HTERT RPE-1 (cell line): Measurements from ENCODE around the gene PBRM1.

Source experiments
- in situ Hi-C: fragments of 300-500 bp; cut with MboI; formaldehyde crosslinking; loops from 4 replicates; pipeline ENCODE4 v1.14.3; 2020; ENCODE audit warnings: low sequenced_read_pairs

The PBRM1 gene

DNA sequence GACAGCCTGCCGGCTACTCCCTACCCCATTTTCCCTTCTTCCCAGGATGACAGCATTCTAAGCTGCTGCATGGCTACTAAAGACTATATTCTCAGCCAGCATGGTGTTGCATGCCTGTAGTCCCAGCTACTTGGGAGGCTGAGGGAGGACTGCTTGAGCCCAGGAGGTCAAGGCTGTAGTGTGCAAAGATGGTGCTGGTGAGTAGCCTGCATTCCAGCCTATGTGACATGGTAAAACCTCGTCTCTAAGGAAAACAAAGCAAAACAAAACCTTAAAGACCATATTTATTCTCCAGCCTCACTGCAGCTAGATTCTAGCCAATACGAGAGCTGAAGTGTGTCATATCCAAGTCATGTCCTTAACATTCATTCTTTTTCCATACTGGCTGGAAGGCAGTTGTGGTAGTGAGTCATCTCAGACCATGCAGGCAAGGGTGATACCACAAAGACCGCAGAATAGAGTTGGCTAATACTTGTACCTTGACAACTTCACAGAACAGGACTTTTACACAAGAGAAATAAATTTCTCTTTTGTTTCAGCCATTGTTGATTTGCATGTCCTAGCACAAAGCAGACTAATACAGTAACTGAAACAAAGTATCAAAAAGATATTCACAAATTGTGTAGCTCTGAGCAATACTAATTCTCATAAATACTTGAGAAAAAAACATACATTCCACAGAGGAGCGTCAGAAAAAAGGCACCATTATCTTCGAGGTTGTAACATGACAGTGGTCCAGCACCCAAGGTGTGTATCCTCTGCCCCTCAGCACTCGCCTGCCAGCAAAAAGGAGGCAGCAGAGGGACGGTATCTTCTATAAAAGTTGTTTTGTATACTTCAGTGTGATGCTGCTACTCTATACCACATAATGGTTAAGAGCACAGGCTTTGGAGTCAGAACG, 14.8 kb downstream of the PBRM1 start:
- in situ Hi-C loops: no loop called here

DNA sequence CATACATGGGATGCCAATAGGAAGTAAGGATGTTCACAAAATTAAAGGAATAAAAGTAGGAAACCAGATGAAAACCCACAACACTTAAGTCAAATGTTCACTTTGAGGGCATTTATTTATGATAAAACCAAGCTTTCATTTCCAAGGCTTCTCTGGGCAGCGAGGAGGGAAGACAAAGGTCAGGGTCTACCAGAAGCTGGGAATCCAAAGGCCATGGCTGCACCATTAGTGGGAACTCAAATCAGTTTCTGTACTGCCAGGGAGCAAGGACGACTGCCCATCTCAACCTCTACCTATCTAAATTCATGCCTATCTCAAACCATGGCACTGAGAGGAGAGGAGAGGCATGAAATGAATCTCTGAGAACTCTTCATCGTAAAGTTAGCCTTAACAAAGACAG, 22.6 kb downstream of the PBRM1 start:
- in situ Hi-C loops: no loop called here

DNA sequence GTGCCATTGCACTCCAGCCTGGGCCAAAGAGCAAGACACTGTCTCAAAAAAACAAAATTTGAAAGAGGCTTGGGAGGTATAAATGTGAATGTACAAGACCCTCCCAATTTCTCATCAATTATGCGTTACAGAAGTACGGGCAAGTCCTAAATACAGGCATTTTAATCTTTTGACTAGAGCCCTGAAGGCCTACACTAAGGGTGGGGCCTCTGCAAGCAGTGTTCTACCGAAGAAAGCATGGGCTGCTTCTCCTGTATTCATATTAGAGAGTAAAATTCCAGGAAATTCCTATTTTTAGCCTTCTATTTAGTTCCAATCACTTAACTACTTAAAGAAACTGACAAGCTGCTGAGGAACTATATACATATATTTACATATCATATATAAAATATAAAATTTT, 25.7 kb downstream of the PBRM1 start:
- in situ Hi-C loops: no loop called here

DNA sequence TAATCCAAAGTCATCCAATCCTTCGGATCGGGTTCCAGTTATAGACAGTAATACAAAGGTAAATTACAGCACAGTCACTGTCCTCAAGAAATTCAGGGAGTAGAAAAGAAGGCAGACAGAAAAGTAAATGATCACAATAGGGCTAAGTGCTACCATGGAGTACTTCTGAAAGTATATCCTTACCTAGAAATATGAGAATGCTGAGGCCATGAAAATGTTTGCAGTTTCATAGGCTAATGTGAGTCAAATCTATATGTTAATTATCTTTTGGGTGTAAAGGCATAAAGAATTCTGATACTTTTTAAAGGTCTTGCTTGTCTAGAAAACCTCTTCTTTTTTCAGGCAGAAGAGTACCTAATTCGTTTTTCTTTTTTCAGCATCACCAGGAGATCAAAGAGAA, 29.8 kb downstream of the PBRM1 start:
- in situ Hi-C loops: no loop called here

DNA sequence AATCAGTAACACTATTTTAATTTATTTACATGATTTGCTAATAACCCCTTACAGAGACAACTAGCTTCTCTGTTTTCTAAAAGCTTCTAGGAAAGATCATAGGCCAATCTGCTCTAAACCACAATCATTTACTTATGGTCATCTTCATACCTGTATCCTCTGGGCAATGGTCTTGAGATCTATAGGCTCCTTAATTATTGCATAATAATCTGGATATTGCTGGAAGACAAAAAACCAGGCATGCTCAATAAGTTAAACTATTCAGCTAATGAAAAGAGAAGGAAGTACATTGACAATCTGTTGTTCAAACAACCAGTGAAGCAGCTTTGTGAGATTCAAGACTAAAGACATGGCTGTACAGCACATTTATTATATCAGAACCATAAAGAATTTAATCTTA, 34.1 kb downstream of the PBRM1 start:
- in situ Hi-C loops: no loop called here

DNA sequence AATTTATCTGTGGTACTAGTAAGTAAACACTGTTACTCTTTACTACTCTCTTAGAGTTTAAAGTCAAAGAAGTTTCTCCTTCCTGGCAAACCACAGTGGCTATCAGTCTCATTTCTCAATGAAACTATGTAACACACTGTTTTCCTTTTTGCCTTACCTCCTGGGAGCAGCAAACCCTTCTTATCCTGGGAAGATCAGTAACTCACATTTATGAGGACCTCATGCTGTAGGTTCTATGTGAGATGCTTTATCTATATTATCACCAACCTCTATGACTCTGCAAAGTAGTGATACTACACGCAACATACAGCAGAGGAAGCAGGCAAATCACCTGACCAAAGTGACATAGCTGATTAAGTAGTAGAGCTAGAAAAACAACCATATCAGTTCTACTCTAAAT, 35.3 kb downstream of the PBRM1 start:
- in situ Hi-C loops: no loop called here

DNA sequence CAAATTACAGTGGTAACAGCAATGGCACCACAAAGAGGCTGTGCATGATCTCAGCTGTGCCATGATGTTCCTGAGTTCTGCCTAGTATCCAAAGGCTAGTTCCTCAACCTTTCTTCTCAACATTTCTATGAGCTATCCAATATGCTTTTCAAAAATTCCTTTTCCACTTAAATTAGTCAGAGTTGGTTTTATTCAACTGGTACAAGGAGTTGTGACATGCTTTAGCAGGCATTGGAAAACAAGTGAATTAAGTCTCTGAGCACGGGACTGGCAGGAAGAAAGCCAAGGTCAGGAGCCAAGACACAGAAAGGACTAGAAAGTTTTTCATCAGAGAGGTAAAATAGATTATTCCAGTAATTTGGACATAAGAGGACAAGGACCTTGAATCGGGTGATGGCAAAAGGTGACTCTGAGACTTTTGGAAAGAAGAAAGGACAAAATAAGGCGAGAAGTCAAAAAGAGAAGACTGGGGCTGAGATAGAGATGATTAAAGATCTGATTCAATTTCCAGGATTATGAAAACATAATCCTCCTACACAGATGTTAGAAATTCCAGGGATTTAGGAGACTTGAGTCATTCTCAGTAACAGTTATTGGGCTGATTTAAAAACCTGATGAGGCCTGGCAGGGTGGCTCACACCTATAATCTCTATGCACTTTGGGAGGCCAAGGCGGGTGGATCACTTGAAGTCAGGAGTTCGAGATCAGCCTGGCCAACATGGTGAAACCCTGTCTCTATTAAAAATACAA, 36.1 kb downstream of the PBRM1 start:
- in situ Hi-C loops: no loop called here

DNA sequence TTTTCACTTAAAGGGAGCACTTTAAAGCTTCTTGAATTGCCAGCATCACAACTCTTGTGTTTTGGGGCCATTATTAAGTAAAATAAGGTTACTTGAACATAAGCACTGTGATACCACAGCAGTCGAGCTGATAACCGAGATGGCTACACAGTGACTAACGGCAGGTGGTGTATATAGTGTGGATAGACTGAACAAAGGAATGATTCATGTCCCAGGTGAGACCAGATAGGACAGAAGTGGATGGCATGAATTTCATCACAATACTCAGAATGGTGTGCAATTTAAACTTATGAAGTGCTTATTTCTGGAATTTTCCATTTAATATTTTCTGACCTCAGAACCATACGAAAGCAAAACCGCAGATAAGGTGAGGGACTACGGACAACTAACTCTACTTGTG, 40.2 kb downstream of the PBRM1 start:
- in situ Hi-C loops: no loop called here

DNA sequence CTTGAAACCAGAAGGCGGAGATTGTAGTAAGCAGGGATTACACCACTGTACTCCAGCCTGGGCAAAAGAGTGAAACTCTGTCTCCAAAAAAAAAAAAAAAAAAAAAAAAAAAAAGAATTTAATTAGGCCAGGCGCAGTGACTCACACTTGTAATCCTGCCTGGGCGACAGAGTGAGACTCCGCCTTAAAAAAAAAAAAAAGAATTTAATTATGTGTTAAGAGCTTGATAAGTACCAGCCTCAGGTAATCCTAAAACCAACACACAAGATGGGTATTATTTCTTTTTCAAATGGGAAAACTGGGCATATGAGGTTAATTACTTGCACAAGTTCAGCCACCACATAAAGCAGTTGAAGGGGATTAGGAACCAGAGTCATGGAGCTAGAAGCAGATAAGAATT, 49.0 kb downstream of the PBRM1 start:
- in situ Hi-C loops: no loop called here

DNA sequence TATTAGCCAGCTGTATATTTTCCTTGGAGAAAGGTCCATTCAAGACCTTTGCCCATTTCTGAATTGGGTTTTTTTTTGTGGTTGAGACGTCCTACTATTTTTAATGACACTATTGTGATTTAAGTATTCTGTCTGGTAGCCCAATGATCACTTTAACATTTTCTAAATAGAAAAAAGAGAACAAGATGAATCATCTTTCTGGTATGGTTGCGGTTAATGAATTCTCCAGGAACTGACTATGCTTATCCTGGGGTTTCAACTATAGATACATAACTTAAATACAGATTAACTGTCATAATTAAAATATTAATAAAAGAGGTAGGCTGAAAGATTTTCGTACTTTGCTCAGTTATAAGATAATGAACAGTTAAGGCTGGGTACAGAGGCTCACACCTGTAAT, 51.9 kb downstream of the PBRM1 start:
- in situ Hi-C loops: no loop called here

DNA sequence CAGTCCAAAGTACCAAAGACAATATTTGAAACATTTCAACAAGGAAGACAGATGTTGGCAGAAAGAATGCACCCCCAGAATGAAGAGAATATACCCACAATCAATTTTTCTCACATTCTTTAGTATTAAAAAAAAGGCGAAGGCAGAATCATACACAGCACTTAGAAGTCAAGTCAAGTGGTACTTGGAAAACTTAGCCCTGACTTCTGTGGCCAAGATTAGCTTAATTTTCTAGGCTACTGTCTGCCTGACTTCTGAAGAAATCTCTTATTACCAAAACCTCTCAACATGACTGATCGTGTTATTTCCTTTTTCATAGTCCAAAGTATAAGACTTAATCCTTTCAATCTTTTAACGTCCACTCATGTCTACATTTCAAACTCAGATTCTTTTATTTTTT, 60.7 kb downstream of the PBRM1 start:
- in situ Hi-C loops: no loop called here

DNA sequence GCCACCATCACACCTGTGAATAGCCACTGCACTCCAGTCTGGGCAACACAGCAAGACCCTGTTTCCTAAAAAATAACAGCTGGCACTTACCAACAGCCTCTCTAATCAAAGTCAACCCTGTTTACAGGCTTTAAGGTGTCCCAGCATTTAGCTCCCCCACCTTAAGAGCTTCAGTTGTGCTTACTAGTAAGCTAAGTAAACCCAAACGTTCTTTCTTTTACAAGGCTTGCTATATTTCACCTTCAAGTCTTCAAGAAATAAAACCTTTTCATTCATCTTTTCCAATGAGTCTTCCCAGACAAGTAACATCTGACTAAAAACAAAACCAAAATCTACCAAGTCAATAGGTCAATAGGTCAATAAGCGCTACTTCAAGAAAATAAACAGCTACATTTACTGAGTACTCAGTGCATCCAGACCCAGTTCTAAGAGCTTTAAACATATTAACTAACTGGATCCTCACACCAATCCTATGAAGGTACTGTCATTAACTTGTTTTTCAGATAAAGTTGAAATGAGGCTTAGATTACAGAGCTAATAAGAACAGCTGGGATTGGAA, 62.4 kb downstream of the PBRM1 start:
- in situ Hi-C loops: no loop called here

DNA sequence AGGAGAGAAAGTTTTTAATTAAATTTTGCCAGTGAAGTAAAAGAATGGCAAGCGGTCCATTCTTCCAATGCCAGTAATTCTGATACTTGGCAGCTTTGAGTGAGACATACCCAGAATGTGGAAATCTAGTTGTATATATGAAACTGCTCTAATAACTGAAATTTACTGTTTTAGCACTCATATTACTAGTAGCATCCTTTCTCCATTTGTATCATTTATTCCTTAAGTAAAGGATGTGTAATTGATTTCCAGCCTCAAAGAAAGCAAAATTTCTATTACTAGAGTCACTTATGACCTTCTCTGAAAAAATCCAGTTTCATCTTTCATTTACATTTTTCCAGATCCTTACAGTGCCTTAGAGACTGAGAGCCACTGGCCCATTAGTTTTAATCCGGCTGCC, 65.1 kb downstream of the PBRM1 start:
- in situ Hi-C loops: no loop called here

DNA sequence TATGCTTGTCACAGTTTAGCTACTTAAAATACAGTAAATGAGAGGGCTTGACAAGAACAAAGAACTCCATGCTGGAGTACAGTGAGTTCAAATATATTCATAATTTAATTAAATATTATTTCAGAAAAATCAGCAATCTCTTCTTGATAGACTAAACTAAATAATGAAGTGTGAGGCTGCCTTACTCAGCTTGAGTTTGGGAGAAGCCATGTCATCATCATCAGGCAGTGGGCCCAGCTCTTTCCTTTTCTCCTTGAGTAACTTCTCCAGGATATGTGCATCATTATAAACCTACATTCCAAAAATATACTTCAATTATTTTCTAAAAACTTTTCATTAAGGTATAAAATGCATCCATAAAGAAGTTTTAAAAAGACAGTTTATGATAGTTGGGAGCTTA, 70.5 kb downstream of the PBRM1 start:
- in situ Hi-C loops: no loop called here

DNA sequence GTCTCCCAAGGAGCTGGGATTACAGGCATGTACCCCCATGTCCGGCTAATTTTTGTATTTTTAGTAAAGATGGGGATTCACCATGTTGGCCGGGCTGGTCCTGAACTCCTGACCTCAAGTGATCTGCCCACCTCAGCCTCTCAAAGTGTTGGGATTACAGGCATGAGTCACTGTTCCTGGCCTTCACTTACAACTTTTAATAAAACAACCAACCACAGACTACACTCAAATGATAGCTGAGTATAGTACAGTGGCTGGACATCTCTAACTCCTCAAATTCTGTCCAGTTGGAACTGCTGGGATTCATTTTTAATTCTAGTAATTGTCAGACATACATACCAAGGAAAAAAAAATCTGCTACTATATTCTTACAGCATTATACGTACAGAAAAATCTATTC, 71.0 kb downstream of the PBRM1 start:
- in situ Hi-C loops: no loop called here

DNA sequence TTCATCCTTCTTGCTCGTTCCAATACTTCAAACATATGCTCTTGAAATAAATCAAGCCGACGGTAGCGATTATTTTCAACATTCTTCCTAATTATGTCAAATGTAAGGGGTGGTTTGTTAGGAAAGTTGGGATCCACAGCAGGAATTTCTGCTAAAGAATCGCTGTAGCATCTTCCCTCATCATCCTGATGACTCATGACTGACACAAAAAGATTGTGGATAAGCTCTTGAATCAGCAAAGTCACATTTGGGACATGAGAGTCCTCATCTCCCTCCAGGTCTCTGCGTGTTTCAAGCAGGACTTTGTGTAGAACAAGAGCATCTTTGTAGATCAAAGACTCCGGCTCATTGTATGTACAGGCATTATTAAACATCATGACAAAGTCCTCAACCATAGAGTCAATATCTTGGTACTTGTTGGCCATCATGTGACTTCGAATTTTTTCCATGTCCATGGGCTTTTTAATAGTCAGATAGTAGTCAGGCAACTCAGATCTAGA, 76.3 kb downstream of the PBRM1 start:
- in situ Hi-C loops: no loop called here

DNA sequence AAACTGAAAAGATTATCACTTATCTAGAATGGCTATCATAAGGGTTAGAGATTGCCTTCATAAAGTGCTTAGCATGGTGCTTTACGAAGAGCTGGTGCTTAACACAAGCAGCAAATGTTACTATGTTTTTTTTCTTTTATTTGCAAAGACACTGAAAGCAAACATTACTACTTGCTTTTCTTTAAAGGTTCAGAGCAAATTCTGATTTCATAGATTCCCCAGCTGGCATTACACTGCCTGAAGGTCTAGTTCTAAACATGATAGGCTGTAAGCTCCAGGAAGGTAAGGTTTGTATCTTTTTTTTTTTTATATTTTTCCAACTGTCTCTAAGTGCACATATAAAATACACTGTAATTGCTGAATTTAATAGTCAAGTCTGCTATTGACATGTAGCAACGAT, 77.4 kb downstream of the PBRM1 start:
- in situ Hi-C loops: no loop called here

DNA sequence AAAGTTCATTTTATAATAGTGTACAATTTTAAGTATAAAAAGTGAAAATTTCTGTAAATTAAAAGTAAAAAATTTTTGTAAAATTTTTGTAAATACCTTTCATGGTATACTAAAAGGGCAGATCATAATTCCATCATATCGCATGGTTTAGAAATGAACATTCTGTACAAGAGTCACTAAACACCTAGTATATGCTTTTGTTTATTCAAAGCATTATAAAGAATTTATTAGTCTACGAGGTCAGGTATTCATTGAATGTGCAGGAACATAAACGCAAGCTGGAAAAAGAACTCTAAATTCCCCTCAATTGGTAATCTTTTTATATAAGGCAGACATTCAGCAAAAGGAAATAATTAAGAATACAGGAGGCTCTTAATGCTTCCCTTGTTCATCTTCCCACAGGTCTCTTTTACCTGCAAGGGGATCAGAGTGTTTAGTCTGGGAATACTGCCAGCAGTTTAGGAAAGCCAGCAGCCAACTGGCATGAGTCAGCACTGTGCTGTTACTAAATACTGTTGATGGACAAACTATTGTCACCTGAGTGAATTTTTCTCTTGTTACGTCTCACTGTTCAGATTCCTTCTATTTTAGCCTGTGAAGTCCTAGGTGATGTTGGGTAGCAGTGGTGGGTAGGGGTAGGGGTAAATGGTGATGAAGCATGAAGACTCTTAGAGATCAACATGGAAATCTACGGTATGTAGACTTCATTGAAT, 79.2 kb downstream of the PBRM1 start:
- in situ Hi-C loops: no loop called here

DNA sequence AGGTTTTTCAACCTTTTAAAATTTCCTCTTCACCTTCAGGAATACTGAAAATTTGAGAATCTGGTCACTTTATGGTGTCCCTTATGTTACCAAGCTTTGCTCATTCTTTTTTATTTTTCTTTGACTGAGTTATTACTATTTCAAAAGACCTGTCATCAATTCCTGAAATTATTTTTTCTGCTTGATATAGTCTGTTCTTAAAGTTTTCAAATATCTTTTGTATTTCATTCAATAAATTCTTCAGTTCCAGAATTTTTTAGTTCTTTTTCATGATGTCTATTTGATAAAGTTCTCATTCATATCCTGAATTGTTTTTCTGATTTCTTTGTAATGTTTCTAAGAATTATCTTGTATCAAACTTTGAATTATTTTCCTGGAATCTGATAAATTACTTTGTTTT, 85.5 kb downstream of the PBRM1 start:
- in situ Hi-C loops: no loop called here

DNA sequence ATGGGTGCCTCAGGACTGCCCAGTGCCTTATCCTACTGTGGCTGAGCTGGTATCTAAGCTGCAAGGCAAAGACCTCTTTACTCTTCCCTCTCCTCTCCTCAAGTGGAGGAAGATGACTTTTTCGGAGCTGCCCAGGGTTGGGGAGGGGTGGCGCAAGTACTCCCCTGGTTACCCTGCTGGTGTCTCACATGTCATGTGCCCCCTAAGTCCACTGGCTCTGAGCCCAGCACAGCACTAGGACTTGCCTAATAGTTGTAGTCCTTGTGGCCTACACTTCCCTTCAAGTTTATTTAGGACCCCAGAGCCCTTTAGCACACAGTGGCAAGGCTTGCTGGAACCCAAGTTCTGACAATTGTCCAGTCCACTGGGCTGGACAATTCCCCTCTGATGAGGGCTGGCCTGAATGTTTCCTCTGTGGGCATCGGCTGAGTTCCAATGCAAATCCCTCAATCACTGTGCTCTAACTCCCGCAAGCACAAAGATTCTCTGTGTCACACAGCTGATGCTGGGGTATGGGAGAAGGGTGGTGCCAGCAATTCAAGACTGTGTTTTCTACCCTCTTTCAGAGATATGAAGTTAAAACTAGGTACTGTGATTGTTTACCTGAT, 89.0 kb downstream of the PBRM1 start:
- in situ Hi-C loops: no loop called here

DNA sequence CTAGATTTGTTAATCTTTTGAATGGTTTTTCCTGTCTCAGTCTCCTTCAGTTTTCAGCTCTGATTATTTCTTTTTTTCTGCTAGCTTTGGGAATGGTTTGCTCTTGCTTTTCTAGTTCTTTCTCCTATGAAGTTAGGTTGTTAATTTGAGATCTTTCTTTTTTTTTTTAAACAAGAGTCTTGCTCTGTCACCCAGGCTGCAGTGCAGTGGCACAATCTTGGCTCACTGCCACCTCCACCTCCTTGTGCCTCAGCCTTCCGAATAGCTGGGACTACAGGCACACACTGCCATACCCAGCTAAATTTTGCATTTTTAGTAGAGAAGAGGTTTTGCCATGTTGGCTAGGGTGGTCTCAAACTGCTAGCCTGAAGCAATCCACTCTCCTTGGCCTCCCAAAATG, 92.6 kb downstream of the PBRM1 start:
- in situ Hi-C loops: no loop called here
